ENCODE results near the gene PCDHGA1. TPM values are rescaled to one million over a fixed set of nuclear protein-coding genes. Genes with fewer than 3 reads are reported as not detected.

PCDHGA1 gene
- total and polyA plus RNA-seq, 5 donors, result 0.70 to 2.8 (median 1.8) TPM

- H3K27me3 ChIP-seq (ENCODE audit: control insufficient read depth, insufficient read depth), result no peaks in the 10 kb centered on the region
- H3K4me3 ChIP-seq (ENCODE audit: low read length), result no peak within 1 kb of the TSS
- H3K4me1 ChIP-seq (ENCODE audit: control insufficient read depth, insufficient read depth, low read length), result peaks cover 5% of the 10 kb centered on the region
- ATAC-seq, result no peak
- 65% methylated on average over 14 of the region's 14 CpGs for WGBS
- intact Hi-C loops (cut with DNase I), result no loop called here
- H3K27ac ChIP-seq (ENCODE audit: low read length), result no peak within 1 kb of the TSS
- no peak for DNase-seq
- H3K9me3 ChIP-seq (ENCODE audit: control insufficient read depth, low read length), result no peaks in the 10 kb centered on the region
Measured at GRCh38 chr5:141488591-141489561, 158.6 kb downstream of the PCDHGA1 start, which contains the start of gene PCDHGC5. Gene PCDHGC5 (plus strand): TSS chr5:141489081. CDS start chr5:141489241, 160 bp downstream.

DNA sequence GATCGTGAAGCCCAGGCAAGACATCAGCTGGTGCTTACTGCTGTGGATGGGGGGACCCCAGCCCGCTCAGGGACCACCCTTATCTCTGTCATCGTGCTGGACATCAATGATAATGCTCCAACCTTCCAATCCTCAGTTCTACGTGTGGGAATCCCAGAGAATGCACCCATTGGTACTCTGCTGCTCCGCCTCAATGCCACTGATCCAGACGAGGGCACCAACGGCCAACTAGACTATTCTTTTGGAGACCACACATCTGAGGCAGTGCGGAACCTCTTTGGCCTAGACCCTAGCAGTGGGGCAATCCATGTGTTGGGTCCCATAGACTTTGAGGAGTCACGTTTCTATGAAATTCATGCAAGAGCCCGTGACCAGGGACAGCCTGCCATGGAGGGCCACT lies 159.5 kb downstream of the PCDHGA1 start:
- no peak overlapping the region for H3K27ac ChIP-seq (ENCODE audit: low read length)
- no peaks in the 10 kb centered on the region for H3K9me3 ChIP-seq (ENCODE audit: control insufficient read depth, low read length)
- WGBS, result 87% methylated on average over 10 of the region's 10 CpGs
- ATAC-seq, result no peak
- no peaks in the 10 kb centered on the region for H3K27me3 ChIP-seq (ENCODE audit: control insufficient read depth, insufficient read depth)
- peaks cover 5% of the 10 kb centered on the region for H3K4me1 ChIP-seq (ENCODE audit: control insufficient read depth, insufficient read depth, low read length)
- DNase-seq, result no peak
- intact Hi-C loops (cut with DNase I), result no loop called here
- no peak overlapping the region for H3K4me3 ChIP-seq (ENCODE audit: low read length)

DNA sequence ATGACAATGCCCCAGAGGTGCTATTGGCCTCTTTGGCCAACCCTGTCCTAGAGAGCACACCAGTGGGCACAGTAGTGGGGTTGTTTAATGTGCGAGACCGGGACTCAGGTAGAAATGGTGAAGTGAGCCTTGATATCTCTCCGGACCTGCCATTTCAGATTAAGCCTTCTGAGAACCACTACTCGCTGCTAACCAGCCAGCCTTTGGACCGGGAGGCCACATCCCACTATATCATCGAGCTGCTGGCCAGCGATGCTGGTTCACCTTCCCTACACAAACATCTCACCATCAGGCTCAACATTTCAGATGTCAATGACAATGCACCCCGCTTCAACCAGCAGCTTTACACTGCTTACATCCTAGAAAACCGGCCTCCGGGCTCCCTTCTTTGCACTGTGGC lies 160.0 kb downstream of the PCDHGA1 start:
- DNase-seq, result no peak
- Histone ChIP-seq H3K27me3 (ENCODE audit: control insufficient read depth, insufficient read depth) (no peaks in the 10 kb centered on the region), H3K9me3 (ENCODE audit: control insufficient read depth, low read length) (no peaks in the 10 kb centered on the region), H3K27ac (ENCODE audit: low read length) (no peak overlapping the region), H3K4me3 (ENCODE audit: low read length) (no peak overlapping the region), H3K4me1 (ENCODE audit: control insufficient read depth, insufficient read depth, low read length) (peaks cover 5% of the 10 kb centered on the region)
- 92% methylated on average over 10 of the region's 10 CpGs for WGBS
- intact Hi-C loops (cut with DNase I), result no loop called here
- no peak for ATAC-seq

DNA sequence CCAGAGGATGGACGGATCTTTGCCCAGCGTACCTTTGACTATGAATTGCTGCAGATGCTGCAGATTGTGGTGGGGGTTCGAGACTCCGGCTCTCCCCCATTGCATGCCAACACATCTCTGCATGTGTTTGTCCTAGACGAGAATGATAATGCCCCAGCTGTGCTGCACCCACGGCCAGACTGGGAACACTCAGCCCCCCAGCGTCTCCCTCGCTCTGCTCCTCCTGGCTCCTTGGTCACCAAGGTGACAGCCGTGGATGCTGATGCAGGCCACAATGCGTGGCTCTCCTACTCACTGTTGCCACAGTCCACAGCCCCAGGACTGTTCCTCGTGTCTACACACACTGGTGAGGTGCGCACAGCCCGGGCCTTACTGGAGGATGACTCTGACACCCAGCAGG lies 160.5 kb downstream of the PCDHGA1 start:
- Histone ChIP-seq H3K4me3 (ENCODE audit: low read length) (no peak overlapping the region), H3K27ac (ENCODE audit: low read length) (no peak overlapping the region), H3K4me1 (ENCODE audit: control insufficient read depth, insufficient read depth, low read length) (peaks cover 5% of the 10 kb centered on the region), H3K9me3 (ENCODE audit: control insufficient read depth, low read length) (no peaks in the 10 kb centered on the region), H3K27me3 (ENCODE audit: control insufficient read depth, insufficient read depth) (no peaks in the 10 kb centered on the region)
- intact Hi-C loops (cut with DNase I), result no loop called here
- ATAC-seq (no peak), DNase-seq (no peak)
- WGBS, result 88% methylated on average over 13 of the region's 13 CpGs

GRCh38 chr5:141491323-141492167 lies 161.2 kb downstream of the PCDHGA1 start:
- Histone ChIP-seq H3K9me3 (ENCODE audit: control insufficient read depth, low read length) (no peaks in the 10 kb centered on the region), H3K27me3 (ENCODE audit: control insufficient read depth, insufficient read depth) (no peaks in the 10 kb centered on the region), H3K4me3 (ENCODE audit: low read length) (no peak overlapping the region), H3K4me1 (ENCODE audit: control insufficient read depth, insufficient read depth, low read length) (peaks cover 5% of the 10 kb centered on the region), H3K27ac (ENCODE audit: low read length) (no peak overlapping the region)
- ATAC-seq (no peak), DNase-seq (no peak)
- 58% methylated on average over 66 of the region's 66 CpGs for WGBS
- intact Hi-C loops (cut with DNase I), result no loop called here

DNA sequence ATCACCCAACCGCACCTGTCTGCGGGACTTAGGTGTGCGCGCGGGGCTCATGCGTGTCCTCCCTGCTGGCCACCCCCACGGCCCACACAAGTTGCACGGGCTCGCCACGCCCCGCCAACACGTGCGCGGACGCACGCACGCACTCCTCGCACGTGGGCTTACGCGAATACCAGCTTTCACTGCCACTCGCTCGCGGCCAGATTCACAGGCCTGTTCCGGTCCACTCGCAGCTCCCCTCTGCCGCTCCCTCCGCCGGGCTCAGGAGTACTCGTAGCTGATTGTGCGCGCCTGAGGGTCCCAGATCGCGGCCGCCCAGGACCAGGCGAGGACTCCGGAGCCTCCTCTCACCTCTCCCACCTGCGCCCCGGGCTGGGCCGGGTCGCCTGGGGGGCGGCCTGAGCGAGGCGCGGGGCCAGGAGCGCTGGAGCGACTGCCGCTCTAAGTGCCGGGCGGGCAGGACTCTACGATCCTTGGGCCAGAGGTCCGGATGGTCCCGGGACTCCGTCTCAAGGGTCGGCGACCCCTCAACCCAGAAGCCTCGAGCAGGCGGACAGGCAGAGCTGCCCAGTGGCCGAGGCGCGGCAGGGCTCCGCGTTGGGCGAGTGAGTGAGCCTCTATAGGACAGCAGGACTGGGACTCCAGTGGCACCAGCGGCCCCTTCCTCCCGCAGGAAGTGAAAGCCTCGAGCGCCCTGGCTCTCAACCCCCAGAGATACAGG lies 162.0 kb downstream of the PCDHGA1 start:
- intact Hi-C loops (cut with DNase I), result no loop called here
- peak; percentile 28 to 71 (median 64) for DNase-seq
- ATAC-seq, result peak; percentile 25 to 38
- H3K4me3 ChIP-seq (ENCODE audit: low read length), result no peak overlapping the region
- no peaks in the 10 kb centered on the region for H3K9me3 ChIP-seq (ENCODE audit: control insufficient read depth, low read length)
- WGBS, result 54% methylated on average over 68 of the region's 68 CpGs
- no peak overlapping the region for H3K27ac ChIP-seq (ENCODE audit: low read length)
- H3K27me3 ChIP-seq (ENCODE audit: control insufficient read depth, insufficient read depth), result no peaks in the 10 kb centered on the region
- peaks cover 5% of the 10 kb centered on the region for H3K4me1 ChIP-seq (ENCODE audit: control insufficient read depth, insufficient read depth, low read length)

GRCh38 chr5:141493500-141494422 lies 163.4 kb downstream of the PCDHGA1 start:
- H3K27me3 ChIP-seq (ENCODE audit: control insufficient read depth, insufficient read depth), result no peaks in the 10 kb centered on the region
- DNase-seq (peak in 2 of 3 donors; percentile 64 to 65), ATAC-seq (peak; percentile 61 to 72)
- no peaks in the 10 kb centered on the region for H3K9me3 ChIP-seq (ENCODE audit: control insufficient read depth, low read length)
- WGBS, result 63% methylated on average over 10 of the region's 10 CpGs
- intact Hi-C loops (cut with DNase I), result no loop called here
- H3K4me1 ChIP-seq (ENCODE audit: control insufficient read depth, insufficient read depth, low read length), result peaks cover 5% of the 10 kb centered on the region
- peak overlapping the region; percentile 31 for H3K27ac ChIP-seq (ENCODE audit: low read length)
- H3K4me3 ChIP-seq (ENCODE audit: low read length), result no peak overlapping the region

DNA sequence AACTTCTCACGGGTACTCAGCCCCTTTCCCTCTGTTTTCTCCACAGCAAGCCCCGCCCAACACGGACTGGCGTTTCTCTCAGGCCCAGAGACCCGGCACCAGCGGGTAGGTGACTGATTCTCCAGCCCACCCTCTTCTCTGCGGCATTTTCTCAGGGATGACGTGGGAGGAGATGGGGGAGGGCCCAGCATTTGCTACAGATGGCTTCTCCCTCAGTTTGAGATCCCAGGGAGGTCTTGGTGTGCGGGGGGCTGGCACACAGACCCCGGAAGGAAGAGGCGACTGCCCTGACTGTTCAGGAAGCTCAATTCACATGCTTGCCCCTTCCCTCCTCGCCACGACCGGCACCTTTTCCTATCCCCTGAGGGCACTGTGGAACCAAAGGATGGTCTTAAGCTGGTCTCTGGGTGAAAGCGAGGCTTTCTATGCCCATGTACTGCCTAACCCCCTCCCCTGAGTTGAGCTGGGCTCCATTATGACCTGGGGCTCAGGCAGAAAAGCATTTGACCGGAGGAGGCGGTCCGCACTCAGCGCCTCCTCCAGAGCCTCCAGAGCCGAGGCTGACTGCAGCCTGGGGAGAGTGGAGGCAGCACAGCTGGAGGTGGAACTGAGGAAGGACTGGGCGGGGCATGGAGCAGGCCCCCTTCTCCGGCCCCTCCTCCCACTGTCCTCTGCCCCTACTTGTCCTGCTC lies 164.6 kb downstream of the PCDHGA1 start:
- Histone ChIP-seq H3K4me3 (ENCODE audit: low read length) (no peak overlapping the region), H3K27me3 (ENCODE audit: control insufficient read depth, insufficient read depth) (no peaks in the 10 kb centered on the region), H3K9me3 (ENCODE audit: control insufficient read depth, low read length) (no peaks in the 10 kb centered on the region), H3K4me1 (ENCODE audit: control insufficient read depth, insufficient read depth, low read length) (peaks cover 5% of the 10 kb centered on the region), H3K27ac (ENCODE audit: low read length) (no peak overlapping the region)
- 67% methylated on average over 22 of the region's 22 CpGs for WGBS
- ATAC-seq (no peak), DNase-seq (peak in 1 of 3 donors; percentile 53)
- intact Hi-C loops (cut with DNase I), result no loop called here

DNA sequence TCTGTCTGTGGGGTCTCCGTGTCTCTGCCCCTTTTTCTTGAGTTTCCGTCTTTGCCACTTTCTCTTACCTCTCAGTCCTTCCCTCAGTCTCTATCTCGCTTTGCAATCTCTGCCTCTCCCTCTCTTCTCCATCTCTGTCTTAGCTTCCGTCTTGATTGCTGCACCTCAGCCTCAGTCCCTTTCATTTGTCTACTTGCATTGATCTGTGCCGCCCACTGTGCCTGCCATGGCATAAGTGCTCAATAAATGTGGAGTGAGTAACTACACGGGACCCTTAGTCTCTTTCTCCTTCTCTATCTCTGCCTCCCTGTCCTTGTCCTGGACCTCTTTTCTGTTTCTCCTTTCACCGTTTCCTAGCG lies 165.1 kb downstream of the PCDHGA1 start:
- H3K4me1 ChIP-seq (ENCODE audit: control insufficient read depth, insufficient read depth, low read length), result peaks cover 5% of the 10 kb centered on the region
- ATAC-seq (no peak), DNase-seq (peak in 1 of 3 donors; percentile 18)
- intact Hi-C loops (cut with DNase I), result no loop called here
- H3K9me3 ChIP-seq (ENCODE audit: control insufficient read depth, low read length), result no peaks in the 10 kb centered on the region
- no peak overlapping the region for H3K4me3 ChIP-seq (ENCODE audit: low read length)
- no peak overlapping the region for H3K27ac ChIP-seq (ENCODE audit: low read length)
- no peaks in the 10 kb centered on the region for H3K27me3 ChIP-seq (ENCODE audit: control insufficient read depth, insufficient read depth)
- 89% methylated on average over 8 of the region's 8 CpGs for WGBS

Measured in right cardiac atrium (tissue), 5 donors.